Endothelial cell of umbilical vein (primary cell): ENCODE measurements around the gene AJAP1. TPM values are rescaled to one million over a fixed set of nuclear protein-coding genes. Genes with fewer than 3 reads are reported as not detected.

Source experiments
- BruUV-seq: library from RNA; stranded (reverse); fragments of 400-500 nt; replicated peaks from 2 replicates; lab custom pipeline; 2021; lab: Mats Ljungman, UMichigan
- CTCF ChIA-PET: fragments of 300-600, 350-600 bp; sonication (Branson Sonifier 250); formaldehyde crosslinking; loops from one replicate; lab custom pipeline; 2021; ENCODE audit warnings: antibody characterized with exemption, inconsistent platforms; lab: Charles Lee
- POLR2A ChIA-PET: fragments of 300-600, 350-600 bp; sonication (Branson Sonifier 250); formaldehyde crosslinking; loops from one replicate; lab custom pipeline; 2021; ENCODE audit warnings: antibody characterized with exemption, inconsistent platforms; lab: Charles Lee
- DNase-seq: peaks from one replicate; pipeline ENCODE4 v3.0.0-alpha.2; 2011; ENCODE audit warnings: low read depth, low spot score
- FAIRE-seq: peaks from 2 replicates; lab custom pipeline; 2011; peaks lifted over from hg19 to GRCh38; lab: Jason Lieb, UNC
- H2AFZ ChIP-seq: 2 replicates; pipeline ENCODE4 v1.6.0; 2012; ENCODE audit warnings: low read depth, low read length, control low read depth, inconsistent platforms
- H3K27ac ChIP-seq: 2 replicates; pipeline ENCODE4 v1.5.1; 2011; ENCODE audit warnings: low read depth, mild to moderate bottlenecking, control low read depth, low read length, moderate library complexity; ENCODE audit not compliant: insufficient read depth
- H3K27me3 ChIP-seq, 2 experiments: 2 replicates each; pipeline versions ENCODE4 v1.6.0 to v1.6.1; 2011; ENCODE audit warnings: low read length in 2 of 2, mixed read lengths in 1 of 2; ENCODE audit not compliant: control insufficient read depth in 2 of 2, insufficient read depth in 2 of 2
- H3K36me3 ChIP-seq, 2 experiments: 2 replicates in 1 of 2; 3 replicates in 1 of 2; pipeline ENCODE4 v1.5.1; 2011; ENCODE audit warnings: low read length in 2 of 2, mild to moderate bottlenecking in 1 of 2, moderate library complexity in 1 of 2; ENCODE audit not compliant: control insufficient read depth in 2 of 2, insufficient read depth in 2 of 2; ENCODE audit errors: extremely low read depth in 1 of 2
- H3K4me1 ChIP-seq: 3 replicates; pipeline ENCODE4 v1.5.1; 2011; ENCODE audit warnings: mild to moderate bottlenecking, low read length; ENCODE audit not compliant: control insufficient read depth, insufficient read depth; ENCODE audit errors: extremely low read depth
- H3K4me2 ChIP-seq: 2 replicates; pipeline ENCODE4 v1.6.1; 2011; ENCODE audit warnings: low read length, control low read depth, mixed read lengths; ENCODE audit not compliant: insufficient read depth
- H3K4me3 ChIP-seq, 3 experiments: fragments of 200-600 bp in 1 of 3; sonication (generic), shearing (Covaris generic) in 1 of 3; replicated peaks in 1 of 3; 2 replicates each; pipeline ENCODE4 v1.5.1; 2011 to 2016; ENCODE audit warnings: control low read depth in 3 of 3, low read length in 3 of 3, mild to moderate bottlenecking in 2 of 3, inconsistent platforms in 1 of 3, low read depth in 1 of 3, moderate library complexity in 1 of 3; ENCODE audit not compliant: insufficient read depth in 1 of 3
- H3K79me2 ChIP-seq: 2 replicates; pipeline ENCODE4 v1.6.0; 2012; ENCODE audit warnings: low read length, inconsistent platforms; ENCODE audit not compliant: control insufficient read depth, insufficient read depth
- H3K9ac ChIP-seq: replicated peaks from 2 replicates; pipeline ENCODE3; 2011; ENCODE audit warnings: low read length, control low read depth; ENCODE audit not compliant: insufficient read depth; ENCODE audit errors: extremely low read depth
- H3K9me1 ChIP-seq: replicated peaks from 3 replicates; pipeline ENCODE4 v1.6.0; 2011; ENCODE audit warnings: mild to moderate bottlenecking, low read length; ENCODE audit not compliant: control insufficient read depth, insufficient read depth; ENCODE audit errors: extremely low read depth
- H3K9me3 ChIP-seq: replicated peaks from 2 replicates; pipeline ENCODE4 v1.5.1; 2012; ENCODE audit warnings: low read length, inconsistent platforms; ENCODE audit not compliant: control insufficient read depth, insufficient read depth
- H4K20me1 ChIP-seq: replicated peaks from 2 replicates; pipeline ENCODE3; 2011; ENCODE audit warnings: mild to moderate bottlenecking, low read length; ENCODE audit not compliant: control insufficient read depth, insufficient read depth; ENCODE audit errors: extremely low read depth
- EZH2 ChIP-seq: IDR thresholded peaks from 2 replicates; pipeline ENCODE4 v1.6.1; 2012; ENCODE audit warnings: borderline replicate concordance, low read depth, mild to moderate bottlenecking, moderate library complexity, low read length, inconsistent platforms; ENCODE audit not compliant: severe bottlenecking
- JUN ChIP-seq: IDR thresholded peaks from 2 replicates; pipeline ENCODE4 v1.6.1; 2011; ENCODE audit warnings: borderline replicate concordance, low read depth; ENCODE audit not compliant: insufficient read length, insufficient read depth
- dilution Hi-C: fragments of 300-500 bp; cut with MboI; formaldehyde crosslinking; loops from one replicate; pipeline ENCODE4 v1.15.0; 2019; ENCODE audit warnings: low sequenced_read_pairs; ENCODE audit not compliant: extremely low pct_ligation_motif_present
- intact Hi-C: fragments of 100-400 bp; cut with micrococcal nuclease; formaldehyde crosslinking; loops from one replicate; pipeline ENCODE4 v1.10.0; 2022
- polyA plus RNA-seq, 4 experiments: library from polyadenylated mRNA; depleted of rRNA in 3 of 4; stranded (reverse) in 3 of 4; unstranded in 1 of 4; fragments of >200 nt; gene quantifications; 2 replicates each; pipeline versions ENCODE4 v1.2.1 to v1.2.3, GENCODE V29; 2011 to 2012; ENCODE audit warnings: missing spikeins in 1 of 4
- total RNA-seq: library from RNA; stranded (reverse); gene quantifications from 2 replicates; pipeline ENCODE4 v1.2.3, GENCODE V29; 2021
- TF ChIP-seq, protein P1 (sequence below), 2 donors: IDR thresholded peaks; 1 replicate in 1 of 2; 2 replicates in 1 of 2; pipeline ENCODE4 v1.5.1; 2011; ENCODE audit warnings: low read length in 2 of 2, mild to moderate bottlenecking in 2 of 2, moderate library complexity in 2 of 2, control low read depth in 1 of 2, inconsistent platforms in 1 of 2, low read depth in 1 of 2; ENCODE audit not compliant: insufficient read depth in 1 of 2; ENCODE audit errors: extremely low read depth in 1 of 2

The AJAP1 gene
- total and polyA plus RNA-seq, 2 donors (not counting 3 experiments of a cell fraction or from before 2014, with no cell fraction given), result not detected

- Histone ChIP-seq H4K20me1 (no peaks in the 10 kb centered on the region), H3K4me1 (no peaks in the 10 kb centered on the region), H3K36me3 (no peaks in the 10 kb centered on the region), H3K9ac (no peak overlapping the region), H3K9me3 (no peaks in the 10 kb centered on the region), H3K4me3 (no peak overlapping the region), H3K4me2 (no peak overlapping the region), H3K27me3 (peaks cover 23 to 24% of the 10 kb centered on the region in 2 experiments), H3K9me1 (no peaks in the 10 kb centered on the region), H2AFZ (no peak overlapping the region), H3K27ac (no peak overlapping the region), H3K79me2 (no peaks in the 10 kb centered on the region)
- dilution Hi-C loops, result no loop called here
- intact Hi-C loops, result no loop called here
- DNase-seq, result no peak
- no peak for TF ChIP-seq JUN
- TF ChIP-seq, protein P1, sequence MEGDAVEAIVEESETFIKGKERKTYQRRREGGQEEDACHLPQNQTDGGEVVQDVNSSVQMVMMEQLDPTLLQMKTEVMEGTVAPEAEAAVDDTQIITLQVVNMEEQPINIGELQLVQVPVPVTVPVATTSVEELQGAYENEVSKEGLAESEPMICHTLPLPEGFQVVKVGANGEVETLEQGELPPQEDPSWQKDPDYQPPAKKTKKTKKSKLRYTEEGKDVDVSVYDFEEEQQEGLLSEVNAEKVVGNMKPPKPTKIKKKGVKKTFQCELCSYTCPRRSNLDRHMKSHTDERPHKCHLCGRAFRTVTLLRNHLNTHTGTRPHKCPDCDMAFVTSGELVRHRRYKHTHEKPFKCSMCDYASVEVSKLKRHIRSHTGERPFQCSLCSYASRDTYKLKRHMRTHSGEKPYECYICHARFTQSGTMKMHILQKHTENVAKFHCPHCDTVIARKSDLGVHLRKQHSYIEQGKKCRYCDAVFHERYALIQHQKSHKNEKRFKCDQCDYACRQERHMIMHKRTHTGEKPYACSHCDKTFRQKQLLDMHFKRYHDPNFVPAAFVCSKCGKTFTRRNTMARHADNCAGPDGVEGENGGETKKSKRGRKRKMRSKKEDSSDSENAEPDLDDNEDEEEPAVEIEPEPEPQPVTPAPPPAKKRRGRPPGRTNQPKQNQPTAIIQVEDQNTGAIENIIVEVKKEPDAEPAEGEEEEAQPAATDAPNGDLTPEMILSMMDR (IDR thresholded peaks at IDR 0.05; ENCODE audit: extremely low read depth in 1 of 2, insufficient read depth in 1 of 2, low read depth in 1 of 2, low read length in 2 of 2), result peak; percentile 18 to 35
- TF ChIP-seq EZH2, result peak; percentile 58
- BruUV-seq, result no TSS peak
- POLR2A ChIA-PET, result no interaction called here
- no peak for FAIRE-seq
- CTCF ChIA-PET, result interaction anchor here (1.4 to 2.0 kb wide), 2 partner anchors 1089 to 1259 kb away, joined by 3 to 4 read pairs; no protein-coding TSS in a partner anchor
Measured at GRCh38 chr1:4655674-4656532, 1.5 kb downstream of the AJAP1 start.
